IPS-15b (cell line): ENCODE data around the gene ACAD9.

Experiments
- H3K27me3 ChIP-seq: one replicate; pipeline ENCODE4 v1.6.1; 2013; ENCODE audit warnings: low read length; ENCODE audit not compliant: control insufficient read depth, insufficient read depth
- H3K36me3 ChIP-seq: one replicate; pipeline ENCODE4 v1.6.1; 2013; ENCODE audit warnings: low read length; ENCODE audit not compliant: control insufficient read depth, insufficient read depth
- H3K4me1 ChIP-seq: one replicate; pipeline ENCODE4 v1.6.1; 2013; ENCODE audit warnings: mild to moderate bottlenecking, low read length; ENCODE audit not compliant: control insufficient read depth, insufficient read depth
- H3K4me3 ChIP-seq: one replicate; pipeline ENCODE4 v1.5.1; 2013; ENCODE audit warnings: low read depth, low read length
- H3K9ac ChIP-seq: one replicate; pipeline ENCODE4 v1.6.1; 2013; ENCODE audit warnings: low read depth, mild to moderate bottlenecking, low read length
- H3K9me3 ChIP-seq: one replicate; pipeline ENCODE4 v1.6.1; 2013; ENCODE audit warnings: mild to moderate bottlenecking, low read length; ENCODE audit not compliant: control insufficient read depth, insufficient read depth

The ACAD9 gene

GRCh38 chr3:128946411-128946810 lies 67.0 kb downstream of the ACAD9 start:
- H3K27me3 ChIP-seq: no peaks in the 10 kb centered on the region
- no peak overlapping the region for H3K9ac ChIP-seq
- H3K4me1 ChIP-seq: no peaks in the 10 kb centered on the region
- no peak overlapping the region for H3K4me3 ChIP-seq
- no peaks in the 10 kb centered on the region for H3K9me3 ChIP-seq
- no peaks in the 10 kb centered on the region for H3K36me3 ChIP-seq

GRCh38 chr3:128949158-128949557 lies 69.7 kb downstream of the ACAD9 start:
- Histone ChIP-seq H3K4me3 (no peak overlapping the region), H3K9ac (no peak overlapping the region), H3K27me3 (no peaks in the 10 kb centered on the region), H3K4me1 (no peaks in the 10 kb centered on the region), H3K9me3 (no peaks in the 10 kb centered on the region), H3K36me3 (no peaks in the 10 kb centered on the region)

GRCh38 chr3:128950223-128950938 lies 71.0 kb downstream of the ACAD9 start:
- Histone ChIP-seq H3K9me3 (no peaks in the 10 kb centered on the region), H3K9ac (no peak overlapping the region), H3K4me3 (no peak overlapping the region), H3K4me1 (no peaks in the 10 kb centered on the region), H3K27me3 (no peaks in the 10 kb centered on the region), H3K36me3 (no peaks in the 10 kb centered on the region)

GRCh38 chr3:128956440-128956839 lies 77.0 kb downstream of the ACAD9 start:
- H3K9ac ChIP-seq: no peak overlapping the region
- H3K27me3 ChIP-seq: no peaks in the 10 kb centered on the region
- H3K4me1 ChIP-seq: no peaks in the 10 kb centered on the region
- no peak overlapping the region for H3K4me3 ChIP-seq
- no peaks in the 10 kb centered on the region for H3K9me3 ChIP-seq
- H3K36me3 ChIP-seq: no peaks in the 10 kb centered on the region
